Stimulated activated CD8-positive, alpha-beta memory T cell treated with anti-CD3 and anti-CD28 coated beads, Interleukin-12 subunit alpha, Interleukin-12 subunit beta, amount 100 ng/mL, for 24 hours (primary cell): ENCODE results near the gene NEUROD4.
A peak's percentile ranks its signal among the peaks of the same experiment; 100 is the strongest.

ENCODE experiments used
- DNase-seq: peaks from one replicate; pipeline ENCODE4 v3.0.0-alpha.2; 2020; ENCODE audit errors: extremely low read depth

The NEUROD4 gene

DNA sequence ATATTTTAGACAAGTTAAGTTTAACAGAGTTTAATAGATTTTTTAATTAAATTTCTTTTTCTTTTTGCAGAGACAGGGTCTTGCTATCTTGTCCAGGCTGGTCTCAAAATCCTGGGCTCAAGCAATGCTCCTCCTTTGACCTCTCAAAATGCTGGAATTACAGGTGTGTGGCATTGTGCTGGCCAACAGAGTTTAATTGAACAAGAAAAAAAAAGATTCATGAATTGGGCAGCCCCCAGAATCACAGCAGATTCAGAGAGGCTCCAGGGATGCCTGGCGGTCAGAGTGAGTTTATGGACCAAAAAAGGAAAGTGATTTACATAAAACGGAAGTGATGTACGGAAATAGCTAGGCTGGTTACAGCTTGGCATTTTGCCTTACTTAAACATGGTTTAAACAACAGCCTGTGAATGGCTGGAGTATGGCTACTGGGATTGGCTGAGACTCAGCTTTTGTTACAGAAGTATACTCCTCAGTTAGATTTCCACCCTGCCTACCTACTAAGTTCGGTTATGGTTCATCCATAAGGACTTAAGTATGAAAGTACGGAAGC lies 20.7 kb upstream of the NEUROD4 start:
- no peak for DNase-seq

DNA sequence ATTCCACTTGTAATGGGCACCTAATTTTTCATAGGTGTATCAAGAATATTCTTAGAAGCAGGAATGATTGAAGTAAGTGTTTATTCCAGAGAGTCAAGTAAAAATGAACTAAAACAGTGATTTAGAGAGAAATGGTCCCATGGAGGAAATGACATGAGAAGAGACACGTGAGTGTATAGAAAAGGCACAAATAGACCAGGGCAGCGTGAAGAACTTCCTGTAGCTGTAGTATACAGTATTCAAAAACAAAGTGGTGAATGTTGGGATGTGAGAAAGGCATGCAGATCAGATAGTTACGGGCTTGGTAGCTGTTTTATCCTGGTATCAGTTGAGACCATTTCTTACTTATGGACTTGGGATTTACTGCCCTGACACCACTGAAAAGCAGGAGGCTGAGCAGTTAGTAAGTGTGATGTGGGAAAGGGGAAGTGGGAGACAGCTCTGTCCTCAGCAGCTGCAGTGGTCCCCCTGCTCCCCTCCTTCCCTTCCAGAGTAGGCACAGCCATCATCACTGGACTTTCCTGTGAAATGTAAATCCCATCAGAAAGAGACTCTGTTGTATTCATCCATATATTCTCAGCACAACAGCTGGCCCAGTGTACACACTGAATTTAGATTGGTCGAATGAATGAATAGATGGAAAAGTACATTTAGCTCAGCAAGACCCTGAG lies 18.4 kb upstream of the NEUROD4 start:
- DNase-seq = no peak

DNA sequence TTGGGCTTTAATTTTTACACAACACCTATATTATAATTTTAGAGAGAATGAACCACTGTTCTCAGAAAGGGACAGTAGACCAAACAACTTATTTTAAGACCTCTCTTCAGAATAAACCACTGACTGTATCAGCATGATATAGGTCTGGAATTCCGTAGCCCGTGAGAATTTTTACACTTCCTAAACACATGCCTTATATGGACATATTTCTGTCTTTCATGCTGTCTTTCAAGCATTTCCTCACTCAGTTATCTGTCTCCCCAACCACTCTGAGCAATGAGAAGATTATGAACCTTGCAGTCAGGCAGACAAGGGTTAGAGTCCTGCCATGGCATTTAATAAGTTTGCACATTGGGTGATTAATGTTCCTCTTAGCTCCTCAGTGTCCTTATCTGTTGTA lies 17.4 kb upstream of the NEUROD4 start:
- no peak for DNase-seq

DNA sequence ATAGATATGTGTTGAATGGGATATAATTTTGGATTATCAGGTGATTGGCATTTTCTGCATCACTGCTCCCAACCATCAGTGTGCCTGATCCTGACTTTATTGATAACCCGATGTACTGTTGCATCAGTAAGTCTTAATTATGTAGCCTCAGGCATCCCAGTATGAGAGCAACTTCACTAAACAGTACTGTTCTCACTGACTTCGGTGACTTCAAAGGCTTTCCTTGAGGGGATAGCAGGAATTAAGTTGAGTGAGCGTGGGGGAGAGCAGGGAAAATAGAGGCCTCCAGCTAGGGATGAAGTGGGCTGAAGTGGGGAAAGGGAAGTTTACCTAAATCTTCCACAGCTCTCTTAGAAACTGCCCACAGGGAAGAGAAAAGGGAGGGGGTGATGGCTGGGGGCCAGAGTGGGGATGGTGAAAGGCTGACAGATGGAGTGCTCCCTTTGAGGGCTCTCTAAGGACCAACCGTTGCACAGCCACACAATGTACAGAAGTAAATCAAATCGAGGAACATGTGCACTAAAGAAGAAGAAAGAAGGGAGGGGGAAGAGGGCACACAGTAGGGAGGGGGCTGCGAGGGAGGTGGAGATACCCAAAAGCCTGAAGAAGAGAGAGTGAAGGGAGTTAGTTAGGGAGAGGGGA lies 10.7 kb upstream of the NEUROD4 start:
- DNase-seq = no peak

DNA sequence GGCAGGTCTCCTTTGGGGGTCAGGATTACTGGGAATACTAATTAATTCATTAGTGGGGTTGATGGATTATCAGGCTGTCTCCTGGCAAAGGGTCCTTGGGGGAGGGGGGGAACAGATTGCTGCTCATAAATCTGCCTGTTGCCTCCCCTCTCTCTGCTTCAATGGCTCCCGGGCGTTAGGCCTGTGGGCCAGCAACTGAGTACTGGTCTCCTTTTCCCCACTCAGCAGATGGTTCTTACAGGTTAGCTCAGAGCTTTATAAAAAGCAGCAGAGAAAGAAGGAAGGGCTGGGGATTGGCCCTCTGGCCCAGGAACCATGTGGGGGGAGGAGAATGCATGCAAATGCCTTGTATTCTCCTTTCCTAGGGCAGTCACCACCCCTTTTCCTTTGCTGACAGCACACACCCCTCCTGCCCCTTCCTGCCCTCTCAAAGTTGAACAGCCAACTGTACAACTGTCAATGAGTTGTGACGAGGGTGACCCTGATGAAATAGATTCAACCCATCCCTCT lies 2.3 kb upstream of the NEUROD4 start:
- no peak for DNase-seq

DNA sequence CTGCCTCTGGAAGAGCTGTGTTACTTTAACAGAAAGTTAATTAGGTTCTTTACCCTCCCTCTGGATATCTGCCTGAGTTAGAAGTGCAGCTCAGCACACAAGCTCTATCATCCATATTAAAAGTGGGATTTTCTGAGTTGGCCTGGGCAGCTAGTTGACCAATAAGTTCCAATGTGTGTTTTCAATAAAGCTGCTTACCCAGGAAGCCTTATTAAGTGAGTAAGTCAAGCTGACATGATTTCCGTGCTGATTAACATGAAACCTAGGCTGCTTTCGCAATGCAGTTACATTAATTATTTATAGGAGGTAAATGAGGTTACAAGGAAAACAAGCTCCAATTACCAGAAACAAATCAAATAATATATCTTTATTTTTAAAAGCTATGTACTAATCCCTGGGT lies 4.8 kb downstream of the NEUROD4 start:
- DNase-seq = no peak

DNA sequence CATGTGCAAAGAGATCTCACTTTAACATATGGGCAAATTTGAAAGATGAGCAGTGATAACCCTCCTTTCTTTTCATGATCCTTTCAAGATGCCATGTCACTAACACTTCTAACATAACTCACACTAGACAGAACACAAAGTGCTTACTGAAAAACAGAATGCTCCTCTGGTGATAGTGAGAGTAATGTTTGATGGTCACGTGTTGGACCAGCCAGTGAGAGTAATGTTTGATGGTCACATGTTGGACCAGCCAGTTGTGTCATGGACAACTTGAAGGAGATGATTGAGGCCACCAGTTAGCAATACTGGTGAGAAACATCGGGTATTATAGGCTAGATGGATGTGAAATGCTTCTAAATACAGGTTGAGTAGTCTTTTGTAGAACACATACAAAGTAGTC lies 5.7 kb downstream of the NEUROD4 start:
- DNase-seq = no peak

DNA sequence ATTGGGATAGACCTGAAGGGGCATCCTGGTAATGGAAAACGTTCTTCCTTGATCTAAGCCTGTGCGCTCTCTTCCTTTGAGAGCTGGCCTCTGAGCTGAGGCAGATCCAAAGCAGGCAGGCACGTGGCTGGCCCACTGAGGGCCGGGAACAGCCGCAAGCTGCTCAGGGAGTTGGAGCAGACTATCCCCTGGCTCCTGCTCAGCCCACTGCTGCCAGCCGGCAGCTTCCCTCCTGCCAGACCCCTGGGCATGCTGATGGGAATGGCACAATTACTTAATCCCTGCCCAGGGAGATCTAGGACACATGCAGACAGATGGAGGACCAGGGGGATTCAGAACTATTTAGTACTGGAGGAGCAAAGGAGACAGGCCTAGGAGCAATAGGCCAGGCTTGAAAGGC lies 14.4 kb downstream of the NEUROD4 start:
- no peak for DNase-seq

DNA sequence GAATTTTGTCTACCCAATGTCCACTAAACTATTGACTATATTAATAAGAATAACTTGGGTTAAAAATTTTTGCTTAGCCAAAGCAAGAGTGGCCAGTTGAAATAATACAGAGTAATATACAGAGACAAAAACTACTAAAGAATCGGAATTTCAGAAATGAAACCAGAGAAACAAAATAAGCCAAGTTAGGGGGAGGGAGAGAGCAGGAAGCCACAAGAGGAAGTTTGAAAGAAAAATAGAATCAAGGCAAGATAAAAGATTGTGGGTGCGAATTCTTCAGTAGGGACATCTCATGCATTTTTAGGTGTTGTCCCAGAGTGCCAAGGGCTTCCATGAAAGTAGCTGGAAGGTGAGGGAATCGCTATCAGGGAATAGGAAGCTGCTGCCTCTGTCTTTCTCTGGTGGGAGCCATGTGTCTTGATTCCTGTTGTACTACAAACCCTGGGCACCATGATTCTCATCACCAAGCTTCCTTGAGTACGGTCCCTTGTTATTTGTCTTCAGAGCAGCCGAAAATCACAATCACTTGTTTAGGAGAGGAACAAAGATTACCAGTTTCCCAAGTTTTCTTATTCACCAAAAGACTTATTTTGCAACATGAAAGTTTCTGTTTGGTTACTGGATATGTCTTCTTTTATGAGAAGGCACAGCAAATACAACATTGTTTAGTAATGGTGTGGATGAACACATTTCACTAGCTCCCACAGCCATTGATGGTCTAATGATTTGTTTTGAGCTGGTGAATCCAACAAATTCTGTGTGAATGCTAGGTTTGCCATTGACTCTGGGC lies 16.7 kb downstream of the NEUROD4 start:
- no peak for DNase-seq

DNA sequence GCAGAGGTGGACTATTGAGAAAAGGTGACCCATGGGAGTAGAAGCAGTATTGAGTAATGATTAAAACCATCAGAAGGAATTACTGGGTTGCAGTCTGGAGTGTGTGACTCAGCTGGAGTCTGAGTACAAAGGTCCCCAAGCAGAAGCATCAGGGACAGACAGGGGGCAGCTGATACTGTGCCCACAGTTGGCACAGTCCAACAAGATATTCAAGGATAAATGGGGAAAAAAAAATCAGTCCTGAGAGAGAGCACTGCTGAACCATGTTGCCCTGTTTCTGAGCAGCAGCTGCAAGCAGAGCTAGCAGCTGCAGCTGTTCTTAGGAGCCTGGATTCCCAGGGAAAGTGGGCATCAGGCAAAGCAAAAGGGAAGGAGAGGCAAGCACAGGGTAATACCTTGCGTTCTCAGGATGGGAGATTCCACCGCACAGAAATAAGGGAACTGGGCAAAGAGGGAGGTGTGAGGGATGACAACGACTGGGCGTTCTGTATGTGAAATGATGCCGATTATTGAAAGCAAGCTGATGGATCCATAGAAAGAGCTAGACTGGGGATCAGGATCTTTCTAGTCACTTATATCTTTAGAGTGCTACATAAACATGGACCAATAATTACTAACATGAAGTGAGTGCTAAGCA lies 17.7 kb downstream of the NEUROD4 start:
- DNase-seq = no peak

DNA sequence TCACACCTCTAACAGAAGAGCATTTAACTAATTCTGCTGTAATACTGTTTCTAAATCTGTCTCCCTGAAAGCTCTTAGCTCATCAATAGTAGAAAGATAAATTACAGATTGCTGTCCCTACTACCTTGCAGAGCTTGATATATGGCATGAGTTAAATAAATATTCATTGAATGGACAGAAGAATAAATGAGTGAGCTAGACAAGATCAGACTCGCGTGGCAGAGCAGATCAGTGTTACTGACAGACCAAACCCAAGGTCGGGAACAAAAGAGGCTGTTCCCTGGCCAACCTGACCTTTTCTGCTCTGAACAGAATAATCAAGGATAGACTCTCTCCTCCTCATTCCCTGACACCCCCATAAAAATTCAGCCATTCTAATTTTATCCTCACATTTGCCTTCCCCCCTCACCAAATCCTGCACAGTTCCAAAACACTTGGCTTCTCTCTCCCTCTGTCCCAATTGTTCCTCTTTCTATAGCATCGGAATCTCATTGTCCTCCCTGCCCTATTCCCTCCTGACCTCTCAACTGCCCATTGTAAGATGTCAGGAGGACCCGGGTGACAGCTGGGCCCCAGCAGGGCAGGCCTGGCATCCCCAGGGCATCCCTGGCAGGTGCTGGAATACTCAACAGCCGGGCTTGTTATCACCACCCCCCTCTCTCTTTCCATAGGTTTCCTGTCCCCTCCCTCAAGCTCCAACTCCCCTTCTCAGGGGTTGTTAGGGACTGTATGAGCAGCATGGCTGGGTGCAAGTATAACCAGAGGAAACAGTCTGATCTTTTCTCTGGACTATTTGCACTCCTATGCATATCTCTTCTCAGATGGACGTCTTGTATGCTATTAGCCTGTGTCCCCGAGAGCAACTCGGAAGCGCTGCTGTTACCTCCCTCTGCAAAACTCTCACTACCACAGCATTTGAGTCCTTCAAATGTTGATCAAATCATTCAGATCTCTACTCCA lies 19.9 kb downstream of the NEUROD4 start:
- DNase-seq = no peak

DNA sequence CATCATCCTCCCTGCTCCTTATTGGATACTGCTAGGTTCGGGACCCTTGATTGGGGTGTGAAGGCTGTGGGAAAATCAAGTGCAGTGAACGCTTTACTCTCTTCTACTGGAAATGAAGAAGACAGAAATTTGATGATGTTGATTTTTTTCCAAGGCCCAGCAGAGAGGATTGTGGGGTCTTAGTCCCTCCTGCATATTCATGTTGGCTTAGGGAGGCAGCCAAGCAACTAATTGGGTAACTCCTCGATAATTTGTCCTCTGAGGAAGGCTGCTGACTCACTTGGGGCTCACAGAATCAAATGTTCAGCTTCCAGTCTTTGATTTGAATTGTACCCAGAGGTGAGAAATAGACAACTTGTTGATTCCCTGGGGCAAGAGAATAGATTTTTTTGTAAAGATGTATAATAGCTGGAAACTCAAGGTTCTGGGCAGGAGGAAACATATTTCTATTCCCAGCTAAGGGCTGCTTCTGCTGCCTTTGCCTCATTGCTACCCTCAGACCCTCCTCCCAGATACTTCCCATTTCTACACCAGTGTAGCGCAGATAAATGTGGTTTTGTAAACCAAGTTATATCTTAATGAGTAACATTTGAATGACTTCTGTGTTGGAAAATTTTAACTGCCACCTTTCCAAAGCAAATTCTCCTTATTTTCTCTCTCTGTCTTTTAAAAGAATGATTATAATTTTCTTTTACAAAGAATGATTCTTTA lies 21.7 kb downstream of the NEUROD4 start:
- DNase-seq = no peak

DNA sequence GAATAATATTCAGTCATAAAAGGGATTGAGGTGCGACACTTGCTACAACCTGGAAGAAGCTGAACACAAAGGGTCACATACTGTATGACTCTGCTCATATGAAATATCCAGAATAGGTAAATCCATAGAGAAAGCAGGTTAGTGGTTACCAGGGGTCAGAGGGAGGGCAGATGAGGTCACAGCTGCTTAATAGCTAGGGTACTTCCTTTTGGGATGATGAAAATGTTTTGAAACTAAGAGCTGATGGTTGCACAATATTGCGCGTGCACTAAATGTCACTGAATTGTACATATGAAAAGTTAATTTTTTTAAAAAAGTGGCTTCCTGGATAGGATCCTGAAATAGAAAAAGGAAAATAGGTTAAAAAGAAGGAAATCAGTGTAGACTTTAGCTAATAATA lies 23.8 kb downstream of the NEUROD4 start:
- DNase-seq = no peak

DNA sequence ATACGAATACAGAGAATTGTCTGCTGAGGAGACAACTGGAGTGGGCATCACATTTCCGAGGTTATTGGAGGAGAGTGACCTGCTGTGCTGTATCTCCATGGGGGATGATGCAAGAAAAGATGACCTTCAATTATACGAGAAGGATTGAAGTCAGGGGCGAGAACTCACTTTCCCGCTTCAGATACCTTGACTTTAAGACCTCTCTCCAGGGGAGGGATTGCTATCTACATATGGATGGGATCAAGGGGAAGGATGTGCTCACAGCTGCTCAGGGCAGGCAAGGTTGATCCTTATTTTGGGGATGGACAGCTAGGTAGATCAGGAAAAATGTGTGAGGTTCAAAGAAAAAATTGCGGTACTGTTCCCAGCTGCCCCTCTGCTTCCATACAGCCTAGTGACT lies 24.4 kb downstream of the NEUROD4 start:
- no peak for DNase-seq

DNA sequence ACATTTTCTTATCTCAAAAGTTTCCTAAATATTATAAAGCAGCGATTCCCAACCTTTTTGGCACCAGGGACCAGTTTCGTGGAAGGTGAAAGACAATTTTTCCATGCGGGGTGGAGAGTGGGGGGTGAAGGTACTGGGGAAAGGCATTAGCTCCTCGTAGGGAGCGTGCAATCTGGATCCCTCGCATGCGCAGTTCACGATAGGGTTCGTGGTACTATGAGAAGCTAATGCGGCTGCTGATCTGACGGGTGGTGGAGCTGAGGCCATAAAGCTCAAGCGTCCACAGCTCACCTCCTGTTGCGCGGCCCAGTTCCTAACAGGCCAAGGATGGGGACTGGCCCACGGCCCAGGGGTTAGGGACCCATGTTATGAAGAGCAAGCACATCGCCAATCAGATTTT lies 29.9 kb downstream of the NEUROD4 start:
- DNase-seq = no peak

DNA sequence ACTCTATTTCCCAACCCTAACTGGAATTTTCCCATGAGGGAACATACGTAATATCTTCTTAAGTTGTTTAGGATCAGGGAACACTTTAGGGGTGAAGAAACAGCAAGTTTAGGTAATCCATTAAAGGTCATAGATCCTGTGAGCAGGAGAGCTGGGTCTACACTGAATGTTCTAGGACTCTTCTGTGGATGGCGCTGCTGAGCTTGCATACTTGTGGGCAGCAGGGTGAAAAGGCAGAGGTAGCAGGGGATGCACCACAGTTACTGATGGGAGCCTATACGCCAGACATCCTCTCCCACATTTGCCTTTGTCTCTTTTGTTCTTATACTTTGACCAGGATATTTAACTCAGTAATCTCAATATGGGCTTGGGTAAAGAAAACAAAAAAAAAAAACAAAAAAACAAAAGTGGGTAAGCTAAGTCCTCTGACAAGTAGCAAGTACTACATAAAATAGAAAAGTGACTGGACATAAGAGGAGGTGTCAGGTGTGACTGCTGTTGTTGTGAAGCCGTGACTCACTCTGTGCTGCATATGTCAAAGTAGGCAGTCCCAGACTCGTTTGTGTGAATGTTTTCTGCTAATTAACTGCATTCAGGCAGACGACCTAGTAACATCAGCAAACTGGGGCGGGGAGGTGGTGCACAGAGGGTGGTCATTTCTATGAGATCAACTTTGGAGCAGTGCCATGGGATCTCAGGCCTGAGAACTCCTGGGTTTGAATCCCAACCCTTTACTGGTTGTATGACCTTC lies 31.6 kb downstream of the NEUROD4 start:
- no peak for DNase-seq

DNA sequence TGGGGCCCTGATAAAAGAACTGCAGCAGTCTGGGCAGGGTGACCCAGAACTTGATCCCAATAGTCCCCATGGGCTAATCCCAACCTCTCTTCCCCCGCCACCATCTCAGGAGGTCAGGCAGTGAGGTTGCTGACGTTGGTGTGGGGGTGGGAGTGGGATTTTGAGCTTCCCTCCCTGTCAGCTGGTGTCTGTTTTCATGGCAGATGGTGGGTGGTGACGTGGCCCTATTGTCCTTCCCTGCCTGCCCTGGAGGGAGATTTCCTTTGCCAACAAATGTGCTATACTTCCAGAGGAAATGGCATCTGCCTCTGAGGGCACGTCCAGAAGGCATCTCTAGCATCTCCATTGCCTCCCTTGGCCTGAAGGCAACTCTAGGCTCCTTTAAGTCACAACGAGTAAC lies 37.7 kb downstream of the NEUROD4 start:
- DNase-seq = no peak

DNA sequence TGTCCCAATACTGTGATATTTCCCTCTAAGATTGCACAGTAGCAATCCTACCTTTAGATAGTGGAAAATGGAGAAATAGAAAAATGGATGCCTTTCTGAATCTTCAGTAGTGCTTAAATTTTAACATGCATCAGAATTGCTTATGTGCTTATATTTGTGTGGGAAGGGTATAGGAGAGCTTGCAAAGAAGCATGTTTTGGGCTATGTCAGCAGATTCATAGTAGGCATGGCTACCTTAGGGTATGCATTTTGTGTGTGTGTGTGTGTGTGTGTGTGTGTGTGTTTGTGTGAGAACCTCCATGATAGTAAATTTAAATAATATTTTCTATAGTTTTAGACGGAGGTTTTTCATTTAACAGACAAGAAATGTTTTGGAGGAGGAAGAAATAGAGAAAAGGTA lies 38.3 kb downstream of the NEUROD4 start:
- DNase-seq = no peak

DNA sequence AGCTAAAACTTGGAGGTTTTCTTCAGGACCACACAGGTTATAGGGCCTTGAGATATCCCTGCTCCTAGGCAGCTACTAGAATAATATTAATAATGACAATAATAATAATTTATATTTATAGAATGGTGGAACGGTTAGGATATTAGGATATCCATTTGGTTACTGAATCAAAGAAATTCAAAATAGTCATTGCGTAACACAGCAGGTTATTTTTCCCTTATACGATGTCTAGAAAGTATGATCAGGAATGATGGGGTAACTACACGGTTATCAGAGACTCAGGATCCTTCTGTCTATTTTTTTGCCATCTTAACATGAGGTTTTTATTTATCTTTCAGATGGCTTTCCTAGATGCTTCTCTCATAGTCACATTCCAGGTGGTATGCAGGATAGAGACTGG lies 39.0 kb downstream of the NEUROD4 start:
- DNase-seq = no peak

DNA sequence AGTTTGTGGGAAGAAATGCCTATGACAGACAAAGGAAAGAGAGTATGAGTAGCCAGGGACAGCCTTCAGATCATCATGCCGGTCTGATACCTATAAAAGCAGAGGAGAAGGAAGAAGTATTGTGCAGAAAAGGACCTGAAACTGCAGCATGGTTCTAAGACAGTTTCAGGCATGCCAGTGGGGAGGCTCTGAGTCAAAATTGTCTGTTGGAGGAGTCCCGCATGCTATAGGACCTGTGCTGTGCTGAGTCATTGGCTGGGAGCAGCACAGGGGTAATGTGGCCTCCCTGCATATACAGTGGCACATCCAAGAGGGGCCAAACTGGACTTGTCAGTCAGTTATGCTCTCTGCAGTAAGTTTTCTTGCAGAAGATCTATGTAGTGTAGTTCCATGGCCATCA lies 40.7 kb downstream of the NEUROD4 start:
- peak; percentile 5 for DNase-seq
